GM23248 (cell line): ENCODE data around the gene CCM2L.

Experiments
- EZH2 ChIP-seq: fragments of 200-600 bp; sonication (generic); IDR thresholded peaks from 2 replicates; pipeline ENCODE4 v1.6.1; 2018; ENCODE audit warnings: antibody characterized with exemption, mild to moderate bottlenecking; ENCODE audit not compliant: insufficient read depth, poor library complexity, severe bottlenecking
- EZH2phosphoT487 ChIP-seq: fragments of 200-600 bp; sonication (generic); IDR thresholded peaks from 2 replicates; pipeline ENCODE4 v1.6.1; 2018; ENCODE audit warnings: antibody characterized with exemption, moderate library complexity, mild to moderate bottlenecking, low read depth; ENCODE audit not compliant: insufficient read depth

- TF ChIP-seq EZH2 (no peak), EZH2phosphoT487 (no peak)
These were observed 4.2 kb upstream of the CCM2L start for GRCh38 chr20:32006053-32006452.
